ENCODE data around the gene STAT2. TPM values are rescaled to one million over a fixed set of nuclear protein-coding genes. Genes with fewer than 3 reads are reported as not detected.
A peak's percentile ranks its signal among the peaks of the same experiment; 100 is the strongest.

Gene STAT2
- total RNA-seq, 1 donor from 2014 or later: 132 TPM

GRCh38 chr12:56366948-56367347, 7.0 kb upstream of the STAT2 start:
- Mint-ChIP-seq H3K4me1 (ENCODE audit: unreplicated experiment) (no peaks in the 10 kb centered on the region), H3K27me3 (peaks cover 6% of the 10 kb centered on the region), H3K9me3 (no peaks in the 10 kb centered on the region), H3K27ac (no peak overlapping the region), H3K4me3 (no peak overlapping the region), H3K36me3 (no peaks in the 10 kb centered on the region)
- DNase-seq (ENCODE audit: extremely low spot score, unreplicated experiment): no peak
- TF ChIP-seq CTCF (conservative IDR thresholded peaks at IDR 0.05): no peak

GRCh38 chr12:56362130-56363059, 2.5 kb upstream of the STAT2 start, which contains the start of gene APOF:
Gene APOF (minus strand): TSS chr12:56362857. CDS start chr12:56362745, 112 bp downstream.
- peak within 1 kb of the TSS; percentile 99 for H3K27ac Mint-ChIP-seq
- no peaks in the 10 kb centered on the region for H3K36me3 Mint-ChIP-seq
- no peak for DNase-seq (ENCODE audit: extremely low spot score, unreplicated experiment)
- TF ChIP-seq CTCF (conservative IDR thresholded peaks at IDR 0.05): no peak
- peak within 1 kb of the TSS; percentile 99 for H3K4me3 Mint-ChIP-seq
- H3K27me3 Mint-ChIP-seq: no peaks in the 10 kb centered on the region
- no peaks in the 10 kb centered on the region for H3K9me3 Mint-ChIP-seq
- H3K4me1 Mint-ChIP-seq (ENCODE audit: unreplicated experiment): peaks cover 8% of the 10 kb centered on the region

- Mint-ChIP-seq H3K4me3 (peak overlapping the region; percentile 99), H3K27ac (peak overlapping the region; percentile 99), H3K36me3 (no peaks in the 10 kb centered on the region), H3K9me3 (no peaks in the 10 kb centered on the region), H3K27me3 (no peaks in the 10 kb centered on the region), H3K4me1 (ENCODE audit: unreplicated experiment) (peaks cover 8% of the 10 kb centered on the region)
- no peak for DNase-seq (ENCODE audit: extremely low spot score, unreplicated experiment)
- TF ChIP-seq CTCF (conservative IDR thresholded peaks at IDR 0.05): no peak
Observed at GRCh38 chr12:56361487-56362129, 1.7 kb upstream of the STAT2 start.

GRCh38 chr12:56358836-56359532, 923 bp downstream of the STAT2 start:
- peak overlapping the region; percentile 99 for H3K4me3 Mint-ChIP-seq
- H3K4me1 Mint-ChIP-seq (ENCODE audit: unreplicated experiment): peaks cover 8% of the 10 kb centered on the region
- no peaks in the 10 kb centered on the region for H3K9me3 Mint-ChIP-seq
- H3K36me3 Mint-ChIP-seq: peaks cover 5% of the 10 kb centered on the region
- DNase-seq (ENCODE audit: extremely low spot score, unreplicated experiment): no peak
- H3K27me3 Mint-ChIP-seq: no peaks in the 10 kb centered on the region
- no peak for TF ChIP-seq CTCF (conservative IDR thresholded peaks at IDR 0.05)
- H3K27ac Mint-ChIP-seq: peak overlapping the region; percentile 99

GRCh38 chr12:56351325-56351724, 8.6 kb downstream of the STAT2 start:
- no peaks in the 10 kb centered on the region for H3K4me1 Mint-ChIP-seq (ENCODE audit: unreplicated experiment)
- no peaks in the 10 kb centered on the region for H3K27me3 Mint-ChIP-seq
- H3K36me3 Mint-ChIP-seq: peaks cover 24% of the 10 kb centered on the region
- no peak for DNase-seq (ENCODE audit: extremely low spot score, unreplicated experiment)
- no peak overlapping the region for H3K4me3 Mint-ChIP-seq
- H3K27ac Mint-ChIP-seq: no peak overlapping the region
- no peaks in the 10 kb centered on the region for H3K9me3 Mint-ChIP-seq
- no peak for TF ChIP-seq CTCF (conservative IDR thresholded peaks at IDR 0.05)

All from type B pancreatic cell (in vitro differentiated cells).